ENCODE measurements around the gene KCNQ1OT1.

- TF ChIP-seq POLR2A (IDR thresholded peaks at IDR 0.05) = no peak
- TF ChIP-seq, protein P1, sequence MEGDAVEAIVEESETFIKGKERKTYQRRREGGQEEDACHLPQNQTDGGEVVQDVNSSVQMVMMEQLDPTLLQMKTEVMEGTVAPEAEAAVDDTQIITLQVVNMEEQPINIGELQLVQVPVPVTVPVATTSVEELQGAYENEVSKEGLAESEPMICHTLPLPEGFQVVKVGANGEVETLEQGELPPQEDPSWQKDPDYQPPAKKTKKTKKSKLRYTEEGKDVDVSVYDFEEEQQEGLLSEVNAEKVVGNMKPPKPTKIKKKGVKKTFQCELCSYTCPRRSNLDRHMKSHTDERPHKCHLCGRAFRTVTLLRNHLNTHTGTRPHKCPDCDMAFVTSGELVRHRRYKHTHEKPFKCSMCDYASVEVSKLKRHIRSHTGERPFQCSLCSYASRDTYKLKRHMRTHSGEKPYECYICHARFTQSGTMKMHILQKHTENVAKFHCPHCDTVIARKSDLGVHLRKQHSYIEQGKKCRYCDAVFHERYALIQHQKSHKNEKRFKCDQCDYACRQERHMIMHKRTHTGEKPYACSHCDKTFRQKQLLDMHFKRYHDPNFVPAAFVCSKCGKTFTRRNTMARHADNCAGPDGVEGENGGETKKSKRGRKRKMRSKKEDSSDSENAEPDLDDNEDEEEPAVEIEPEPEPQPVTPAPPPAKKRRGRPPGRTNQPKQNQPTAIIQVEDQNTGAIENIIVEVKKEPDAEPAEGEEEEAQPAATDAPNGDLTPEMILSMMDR (IDR thresholded peaks at IDR 0.05) = no peak
Measured at GRCh38 chr11:2689651-2690575, 9.9 kb downstream of the KCNQ1OT1 start.
